Glutamatergic neuron (in vitro differentiated cells): Measurements from ENCODE around the gene S100A1. TPM values are rescaled to one million over a fixed set of nuclear protein-coding genes. Genes with fewer than 3 reads are reported as not detected.
"Not testable (repeated sequence)": the region's sequence is repeated elsewhere in the genome, so short reads cannot be mapped to it uniquely, and the experiment has no call there.

Experiments used
- DNase-seq: peaks from one replicate; pipeline ENCODE4 v3.0.0; 2022
- H3K27ac Mint-ChIP-seq: one replicate; pipeline ENCODE4 v1.8.0; 2020; ENCODE audit warnings: mild to moderate bottlenecking, mixed read lengths, inconsistent platforms; ENCODE audit not compliant: unreplicated experiment
- H3K27me3 Mint-ChIP-seq: one replicate; pipeline ENCODE4 v1.8.0; 2020; ENCODE audit warnings: mild to moderate bottlenecking, moderate library complexity, mixed read lengths, inconsistent platforms; ENCODE audit not compliant: unreplicated experiment
- H3K36me3 Mint-ChIP-seq: one replicate; pipeline ENCODE4 v1.8.0; 2020; ENCODE audit warnings: mild to moderate bottlenecking, mixed read lengths, inconsistent platforms; ENCODE audit not compliant: unreplicated experiment
- H3K4me1 Mint-ChIP-seq: one replicate; pipeline ENCODE4 v1.8.0; 2020; ENCODE audit warnings: mild to moderate bottlenecking, low read depth, mixed read lengths, inconsistent platforms; ENCODE audit not compliant: unreplicated experiment
- H3K4me3 Mint-ChIP-seq: one replicate; pipeline ENCODE4 v1.8.0; 2020; ENCODE audit warnings: mild to moderate bottlenecking, mixed read lengths, inconsistent platforms; ENCODE audit not compliant: unreplicated experiment
- H3K9me3 Mint-ChIP-seq: one replicate; pipeline ENCODE4 v1.8.0; 2020; ENCODE audit warnings: mild to moderate bottlenecking, moderate library complexity, mixed read lengths, inconsistent platforms; ENCODE audit not compliant: unreplicated experiment
- total RNA-seq: library from RNA; stranded (reverse); fragmentation: NEBNext Ultra II Directional; extraction: Animal tissue kit (Norgen Biotek cat#: 25700); gene quantifications from one replicate; pipeline ENCODE4 v1.2.1, GENCODE V29; 2021; ENCODE audit not compliant: unreplicated experiment
- TF ChIP-seq, protein P1 (sequence below): fragments of 200-600 bp; sonication (generic); IDR thresholded peaks from one replicate; pipeline ENCODE4 v1.5.0; 2021; ENCODE audit not compliant: partially characterized antibody, unreplicated experiment

The S100A1 gene
- total RNA-seq, 1 donor from 2014 or later: 35.4 TPM

DNA sequence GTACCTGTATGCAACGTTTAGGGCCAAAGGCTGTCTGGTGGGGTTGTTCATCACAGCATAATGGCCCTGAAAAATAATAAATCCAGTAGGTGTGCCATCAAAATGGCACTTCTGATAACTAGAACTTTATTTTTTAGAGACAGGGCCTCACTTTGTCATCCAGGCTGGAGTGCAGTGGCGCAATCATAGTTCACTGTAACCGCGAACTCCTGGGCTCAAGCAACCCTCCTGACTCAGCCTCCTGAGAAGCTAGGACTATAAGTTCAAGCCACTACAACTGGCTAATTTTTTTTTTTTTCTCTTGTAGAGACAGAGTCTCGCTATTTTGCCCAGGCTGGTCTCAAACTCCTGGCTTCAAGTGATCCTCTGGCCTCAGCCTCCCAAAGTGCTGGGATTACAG is 35.0 kb downstream of the S100A1 start:
- Mint-ChIP-seq H3K27ac (no peak overlapping the region), H3K4me1 (peaks cover 11% of the 10 kb centered on the region), H3K36me3 (no peaks in the 10 kb centered on the region), H3K4me3 (no peak overlapping the region), H3K9me3 (peaks cover 3% of the 10 kb centered on the region), H3K27me3 (peaks cover 3% of the 10 kb centered on the region)
- TF ChIP-seq, protein P1, sequence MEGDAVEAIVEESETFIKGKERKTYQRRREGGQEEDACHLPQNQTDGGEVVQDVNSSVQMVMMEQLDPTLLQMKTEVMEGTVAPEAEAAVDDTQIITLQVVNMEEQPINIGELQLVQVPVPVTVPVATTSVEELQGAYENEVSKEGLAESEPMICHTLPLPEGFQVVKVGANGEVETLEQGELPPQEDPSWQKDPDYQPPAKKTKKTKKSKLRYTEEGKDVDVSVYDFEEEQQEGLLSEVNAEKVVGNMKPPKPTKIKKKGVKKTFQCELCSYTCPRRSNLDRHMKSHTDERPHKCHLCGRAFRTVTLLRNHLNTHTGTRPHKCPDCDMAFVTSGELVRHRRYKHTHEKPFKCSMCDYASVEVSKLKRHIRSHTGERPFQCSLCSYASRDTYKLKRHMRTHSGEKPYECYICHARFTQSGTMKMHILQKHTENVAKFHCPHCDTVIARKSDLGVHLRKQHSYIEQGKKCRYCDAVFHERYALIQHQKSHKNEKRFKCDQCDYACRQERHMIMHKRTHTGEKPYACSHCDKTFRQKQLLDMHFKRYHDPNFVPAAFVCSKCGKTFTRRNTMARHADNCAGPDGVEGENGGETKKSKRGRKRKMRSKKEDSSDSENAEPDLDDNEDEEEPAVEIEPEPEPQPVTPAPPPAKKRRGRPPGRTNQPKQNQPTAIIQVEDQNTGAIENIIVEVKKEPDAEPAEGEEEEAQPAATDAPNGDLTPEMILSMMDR: no peak
- DNase-seq: no peak

DNA sequence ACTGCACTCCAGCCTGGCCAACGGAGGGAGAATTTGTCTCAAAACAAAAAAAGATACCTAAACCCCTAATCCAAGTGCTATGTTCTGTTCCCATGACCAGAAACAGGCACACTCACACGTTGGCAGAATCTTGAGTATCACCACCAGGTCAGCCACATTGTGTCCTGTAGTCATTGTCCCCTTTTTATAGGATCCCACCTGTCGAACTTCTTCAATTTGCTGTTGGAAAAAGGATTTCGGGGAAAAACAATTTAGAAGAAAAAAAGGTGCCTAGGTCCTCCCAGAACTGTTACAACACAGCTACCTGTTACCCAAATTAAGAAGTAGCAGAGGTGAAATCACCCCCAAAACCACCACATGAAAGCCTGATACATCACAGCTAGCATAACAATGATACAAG is 39.2 kb downstream of the S100A1 start:
- no peak for DNase-seq
- Mint-ChIP-seq H3K36me3 (no peaks in the 10 kb centered on the region), H3K4me3 (no peak overlapping the region), H3K27ac (no peak overlapping the region), H3K4me1 (peaks cover 4% of the 10 kb centered on the region), H3K9me3 (peaks cover 6% of the 10 kb centered on the region), H3K27me3 (no peaks in the 10 kb centered on the region)
- TF ChIP-seq, protein P1: no peak

DNA sequence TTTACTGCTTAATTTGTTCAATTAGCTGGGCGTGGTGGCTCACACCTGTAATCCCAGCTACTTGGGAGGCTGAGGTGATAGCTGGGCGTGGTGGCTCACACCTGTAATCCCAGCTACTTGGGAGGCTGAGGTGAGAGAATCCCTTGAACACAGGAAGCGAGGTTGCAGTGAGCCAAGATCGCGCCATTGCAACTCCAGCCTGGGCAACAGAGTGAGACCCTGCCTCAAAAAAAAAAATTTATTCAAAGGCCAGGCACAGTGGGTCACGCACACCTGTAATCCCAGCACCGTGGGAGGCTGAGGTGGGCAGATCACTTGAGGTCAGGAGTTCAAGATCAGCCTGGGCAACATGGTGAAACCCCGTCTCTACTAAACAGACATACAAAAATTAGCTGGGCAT is 40.4 kb downstream of the S100A1 start:
- not testable (repeated sequence) for DNase-seq, H3K4me1 Mint-ChIP-seq, H3K27ac Mint-ChIP-seq, H3K27me3 Mint-ChIP-seq, H3K36me3 Mint-ChIP-seq, H3K9me3 Mint-ChIP-seq
- H3K4me3 Mint-ChIP-seq: peak overlapping the region; percentile 30

DNA sequence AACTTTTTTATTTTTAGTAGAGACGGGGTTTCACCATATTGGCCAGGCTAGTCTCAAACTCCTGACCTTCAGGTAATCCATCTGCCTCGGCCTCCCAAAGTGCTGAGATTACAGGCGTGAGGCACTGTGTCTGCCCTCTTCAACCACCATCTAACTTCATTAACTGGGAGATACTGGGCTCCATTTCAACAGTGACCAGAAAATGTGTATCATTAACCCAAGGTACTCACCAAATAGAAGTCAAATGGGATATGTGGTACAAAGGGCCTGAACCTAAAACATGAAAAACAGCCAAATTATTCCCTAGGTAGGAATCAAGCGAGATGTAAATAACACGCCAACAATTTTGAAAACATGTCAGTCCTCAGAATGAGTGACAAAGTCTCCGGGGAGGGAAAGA is 41.4 kb downstream of the S100A1 start:
- H3K27me3 Mint-ChIP-seq: peaks cover 2% of the 10 kb centered on the region
- DNase-seq: no peak
- TF ChIP-seq, protein P1: no peak
- H3K9me3 Mint-ChIP-seq: peaks cover 8% of the 10 kb centered on the region
- no peak overlapping the region for H3K27ac Mint-ChIP-seq
- no peaks in the 10 kb centered on the region for H3K36me3 Mint-ChIP-seq
- H3K4me3 Mint-ChIP-seq: no peak overlapping the region
- H3K4me1 Mint-ChIP-seq: peaks cover 4% of the 10 kb centered on the region

DNA sequence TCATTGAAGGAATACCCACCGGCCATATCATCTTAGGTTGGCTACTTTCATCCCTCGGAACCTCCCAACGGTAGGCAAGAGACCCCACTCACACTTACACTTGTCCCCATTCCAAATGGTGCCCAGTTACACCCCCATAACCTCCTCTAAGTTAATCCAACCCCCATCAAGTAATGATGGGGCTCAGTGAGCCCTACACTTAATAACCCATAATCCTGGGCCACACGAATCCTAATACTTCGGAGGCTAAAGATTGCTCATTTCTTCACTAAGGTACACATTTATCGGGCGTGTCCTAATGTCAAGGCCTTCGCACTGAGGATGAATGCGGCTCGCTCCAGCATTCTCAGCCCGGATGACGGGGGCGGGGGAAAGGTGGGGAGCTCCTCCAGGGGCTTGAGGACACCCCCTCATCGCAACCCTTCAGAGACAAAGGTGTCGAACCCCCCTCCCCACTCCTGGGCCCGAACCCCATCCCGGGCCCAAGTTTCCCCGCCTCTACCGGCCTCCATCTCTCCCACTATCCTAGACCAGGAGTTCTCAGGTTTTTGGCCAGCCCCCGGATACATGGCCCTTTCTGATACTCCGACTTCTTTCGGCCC is 42.1 kb downstream of the S100A1 start:
- Mint-ChIP-seq H3K27me3 (peaks cover 2% of the 10 kb centered on the region), H3K27ac (no peak overlapping the region), H3K4me1 (peaks cover 4% of the 10 kb centered on the region), H3K4me3 (no peak overlapping the region), H3K36me3 (no peaks in the 10 kb centered on the region), H3K9me3 (peaks cover 8% of the 10 kb centered on the region)
- DNase-seq: no peak
- TF ChIP-seq, protein P1: no peak
